ENCODE measurements around the gene BORCS8. TPM values are rescaled to one million over a fixed set of nuclear protein-coding genes. Genes with fewer than 3 reads are reported as not detected.

The BORCS8 gene
- total RNA-seq, 2 experiments from 2014 or later = 28.5 to 29.0 TPM

- H3K9me3 Mint-ChIP-seq = peaks cover 10% of the 10 kb centered on the region
- H3K36me3 Mint-ChIP-seq (ENCODE audit: low read depth) = peaks cover 9% of the 10 kb centered on the region
- peaks cover 39% of the 10 kb centered on the region for H3K27me3 Mint-ChIP-seq
- ChIA-PET CTCF (no interaction called here), POLR2A (interaction anchor here (1.0 kb wide), 1 partner anchor 9 kb away, joined by 3 read pairs; the partner anchor contains the start of gene NR2C2AP)
- H3K27ac Mint-ChIP-seq = no peak within 1 kb of the TSS
- H3K4me3 Mint-ChIP-seq = no peak within 1 kb of the TSS
- H3K4me1 Mint-ChIP-seq = peaks cover 14% of the 10 kb centered on the region
- no peak for DNase-seq
Measured at GRCh38 chr19:19211499-19212420, 19.8 kb upstream of the BORCS8 start, which contains the start of gene NCAN. TSS of gene NCAN (plus strand) at chr19:19211958. CDS start at chr19:19216954, 4,996 bp downstream.

GRCh38 chr19:19209372-19209771 lies 17.4 kb upstream of the BORCS8 start:
- Mint-ChIP-seq H3K4me1 (peaks cover 35% of the 10 kb centered on the region), H3K36me3 (ENCODE audit: low read depth) (peaks cover 10% of the 10 kb centered on the region), H3K9me3 (peaks cover 10% of the 10 kb centered on the region), H3K27ac (no peak overlapping the region), H3K4me3 (no peak overlapping the region), H3K27me3 (peaks cover 31% of the 10 kb centered on the region)
- CTCF ChIA-PET = interaction anchor here (0.6 to 1.7 kb wide), 2 partner anchors 21 to 35 kb away, joined by 4 to 5 read pairs; no protein-coding TSS in a partner anchor
- POLR2A ChIA-PET = no interaction called here
- no peak for DNase-seq

- peaks cover 43% of the 10 kb centered on the region for H3K4me1 Mint-ChIP-seq
- H3K4me3 Mint-ChIP-seq = peak overlapping the region; percentile 11
- peaks cover 13% of the 10 kb centered on the region for H3K36me3 Mint-ChIP-seq (ENCODE audit: low read depth)
- POLR2A ChIA-PET = interaction anchor here (1.0 to 1.2 kb wide), 2 partner anchors 15 to 157 kb away, joined by 3 to 4 read pairs; no protein-coding TSS in a partner anchor
- H3K27ac Mint-ChIP-seq = peak overlapping the region; percentile 93
- H3K9me3 Mint-ChIP-seq = peaks cover 10% of the 10 kb centered on the region
- H3K27me3 Mint-ChIP-seq = peaks cover 17% of the 10 kb centered on the region
- peak; percentile 21 for DNase-seq
- CTCF ChIA-PET = interaction anchor here (1.7 kb wide), 1 partner anchor 33 kb away, joined by 5 read pairs; no protein-coding TSS in a partner anchor
Measured at GRCh38 chr19:19207637-19208572, 16.0 kb upstream of the BORCS8 start.

- Mint-ChIP-seq H3K4me3 (no peak overlapping the region), H3K9me3 (peaks cover 10% of the 10 kb centered on the region), H3K36me3 (ENCODE audit: low read depth) (peaks cover 21% of the 10 kb centered on the region), H3K4me1 (peaks cover 53% of the 10 kb centered on the region), H3K27me3 (peaks cover 10% of the 10 kb centered on the region), H3K27ac (peak overlapping the region; percentile 93)
- DNase-seq = no peak
- CTCF ChIA-PET = no interaction called here
- POLR2A ChIA-PET = interaction anchor here (6.6 kb wide), 1 partner anchor 14 kb away, joined by 102 read pairs; the partner anchor contains the start of genes BORCS8 and RFXANK
Measured at GRCh38 chr19:19206938-19207337, 15.0 kb upstream of the BORCS8 start.

GRCh38 chr19:19205416-19206410 lies 13.8 kb upstream of the BORCS8 start:
- Mint-ChIP-seq H3K27ac (no peak overlapping the region), H3K9me3 (peaks cover 10% of the 10 kb centered on the region), H3K27me3 (peaks cover 4% of the 10 kb centered on the region), H3K4me1 (peaks cover 57% of the 10 kb centered on the region), H3K36me3 (ENCODE audit: low read depth) (peaks cover 23% of the 10 kb centered on the region), H3K4me3 (no peak overlapping the region)
- POLR2A ChIA-PET = interaction anchor here (1.2 to 6.6 kb wide), 2 partner anchors 13 to 16 kb away, joined by 3 to 102 read pairs; partner anchors contain the start of genes BORCS8 and RFXANK
- CTCF ChIA-PET = interaction anchor here (0.8 to 1.5 kb wide), 2 partner anchors 19 to 60 kb away, joined by 3 to 4 read pairs; no protein-coding TSS in a partner anchor
- no peak for DNase-seq

GRCh38 chr19:19204181-19204580 lies 12.2 kb upstream of the BORCS8 start:
- ChIA-PET POLR2A (interaction anchor here (1.2 to 6.6 kb wide), 2 partner anchors 11 to 15 kb away, joined by 3 to 102 read pairs; partner anchors contain the start of genes BORCS8 and RFXANK), CTCF (interaction anchor here (0.7 to 3.4 kb wide), 5 partner anchors 20 to 141 kb away, joined by 3 to 12 read pairs (median 3); no protein-coding TSS in a partner anchor)
- H3K36me3 Mint-ChIP-seq (ENCODE audit: low read depth) = peaks cover 26% of the 10 kb centered on the region
- H3K4me1 Mint-ChIP-seq = peaks cover 57% of the 10 kb centered on the region
- no peak for DNase-seq
- peaks cover 1% of the 10 kb centered on the region for H3K27me3 Mint-ChIP-seq
- H3K4me3 Mint-ChIP-seq = peak overlapping the region; percentile 46
- no peak overlapping the region for H3K27ac Mint-ChIP-seq
- H3K9me3 Mint-ChIP-seq = peaks cover 10% of the 10 kb centered on the region

GRCh38 chr19:19203012-19203856 lies 11.3 kb upstream of the BORCS8 start, which contains the start of gene NR2C2AP:
TSS of gene NR2C2AP (minus strand) at chr19:19203414. CDS start at chr19:19203060, 354 bp downstream.
- DNase-seq = peak; percentile 93
- CTCF ChIA-PET = interaction anchor here (0.6 to 3.4 kb wide), 11 partner anchors 10 to 288 kb away, joined by 3 to 12 read pairs (median 3); partner anchors contain the start of genes BORCS8, GATAD2A and RFXANK
- Mint-ChIP-seq H3K27me3 (peaks cover 1% of the 10 kb centered on the region), H3K4me1 (peaks cover 57% of the 10 kb centered on the region), H3K36me3 (ENCODE audit: low read depth) (peaks cover 32% of the 10 kb centered on the region), H3K27ac (peak within 1 kb of the TSS; percentile 86), H3K9me3 (peaks cover 10% of the 10 kb centered on the region), H3K4me3 (peak within 1 kb of the TSS; percentile 90)
- POLR2A ChIA-PET = interaction anchor here (0.6 to 6.6 kb wide), 9 partner anchors 9 to 286 kb away, joined by 3 to 102 read pairs (median 4); partner anchors contain the start of genes BORCS8, GATAD2A, NCAN and RFXANK

- Mint-ChIP-seq H3K4me3 (peak overlapping the region; percentile 90), H3K27ac (peak overlapping the region; percentile 86), H3K4me1 (peaks cover 54% of the 10 kb centered on the region), H3K9me3 (peaks cover 8% of the 10 kb centered on the region), H3K36me3 (ENCODE audit: low read depth) (peaks cover 37% of the 10 kb centered on the region), H3K27me3 (peaks cover 1% of the 10 kb centered on the region)
- CTCF ChIA-PET = interaction anchor here (1.0 to 3.4 kb wide), 9 partner anchors 10 to 288 kb away, joined by 3 to 12 read pairs (median 5); partner anchors contain the start of genes BORCS8, GATAD2A and RFXANK
- POLR2A ChIA-PET = interaction anchor here (0.6 to 6.6 kb wide), 8 partner anchors 9 to 286 kb away, joined by 3 to 102 read pairs (median 4); partner anchors contain the start of genes BORCS8, GATAD2A, NCAN and RFXANK
- DNase-seq = no peak
Measured at GRCh38 chr19:19202707-19203011, 10.7 kb upstream of the BORCS8 start.

GRCh38 chr19:19201697-19202630 lies 10.0 kb upstream of the BORCS8 start:
- ChIA-PET POLR2A (interaction anchor here (1.1 to 6.6 kb wide), 4 partner anchors 9 to 23 kb away, joined by 3 to 102 read pairs (median 6); partner anchors contain the start of genes BORCS8, NCAN and RFXANK), CTCF (interaction anchor here (1.1 to 3.4 kb wide), 5 partner anchors 9 to 289 kb away, joined by 3 to 12 read pairs (median 5); no protein-coding TSS in a partner anchor)
- Mint-ChIP-seq H3K27me3 (no peaks in the 10 kb centered on the region), H3K27ac (peak overlapping the region; percentile 86), H3K9me3 (peaks cover 1% of the 10 kb centered on the region), H3K4me1 (peaks cover 47% of the 10 kb centered on the region), H3K4me3 (peak overlapping the region; percentile 90), H3K36me3 (ENCODE audit: low read depth) (peaks cover 33% of the 10 kb centered on the region)
- DNase-seq = no peak

All from activated CD4-positive, alpha-beta memory T cell treated with anti-CD3 and anti-CD28 coated beads, Interleukin-2, amount 10 ng/mL, durations not matched to agents 7 days and 5 days (primary cell).